ENCODE measurements around the gene KCNG2. TPM values are rescaled to one million over a fixed set of nuclear protein-coding genes. Genes with fewer than 3 reads are reported as not detected.

The KCNG2 gene
- total and polyA plus RNA-seq, 9 of the 15 experiments (the other 6 are each of a cell fraction or from before 2014, with no cell fraction given) = not detected

GRCh38 chr18:79754831-79755351 is 42.8 kb upstream of the KCNG2 start:
- intact Hi-C loops (cut with micrococcal nuclease) (no loop called here), in situ Hi-C loops (cut with MboI) (no loop called here)
- Histone ChIP-seq H3K36me3 (ENCODE audit: control insufficient read depth, insufficient read depth, low read length) (peaks cover 12% of the 10 kb centered on the region; the same call in 1 of the 3 replicates), H3K27ac (ENCODE audit: extremely low read depth, low read depth, low read length) (no peak overlapping the region), H2AFZ (ENCODE audit: low read depth, low read length) (no peak overlapping the region), H3K79me2 (ENCODE audit: control insufficient read depth, insufficient read depth, low read length) (no peaks in the 10 kb centered on the region), H3K9ac (ENCODE audit: insufficient read depth in 1 of 2, low read depth in 2 of 2, low read length in 2 of 2) (no peak overlapping the region), H3K4me1 (replicated peaks in 1 of 2; ENCODE audit: control insufficient read depth in 2 of 2, insufficient read depth in 2 of 2, low read length in 2 of 2) (no peaks in the 10 kb centered on the region), H3K4me3 (no peak overlapping the region), H3K9me3 (replicated peaks; ENCODE audit: control insufficient read depth, insufficient read depth, low read depth, low read length) (no peaks in the 10 kb centered on the region), H3K27me3 (ENCODE audit: control insufficient read depth in 2 of 2, insufficient read depth in 2 of 2, low read length in 2 of 2) (no peaks in the 10 kb centered on the region), H3K4me2 (ENCODE audit: insufficient read depth, low read length) (no peak overlapping the region), H3K9me1 (ENCODE audit: control insufficient read depth, insufficient read depth, low read length) (no peaks in the 10 kb centered on the region), H4K20me1 (replicated peaks; ENCODE audit: control insufficient read depth, insufficient read depth, low read length) (no peaks in the 10 kb centered on the region)
- BruUV-seq (replicated peaks) = no TSS peak
- FAIRE-seq = no peak
- TF ChIP-seq ZNF77 (CRISPR knock-in tag; IDR thresholded peaks at IDR 0.05) (no peak), ZFPM2 (CRISPR knock-in tag; IDR thresholded peaks at IDR 0.05) (no peak), GATAD2B (IDR thresholded peaks at IDR 0.05; ENCODE audit: borderline replicate concordance) (no peak), ELF4 (CRISPR knock-in tag; IDR thresholded peaks at IDR 0.05) (no peak), TRIM24 (IDR thresholded peaks at IDR 0.05) (no peak), TRIM28 (IDR thresholded peaks at IDR 0.05) (no peak), MEF2D (tag; conservative IDR thresholded peaks at IDR 0.05; ENCODE audit: low read depth) (no peak)
- CTCF ChIA-PET (ENCODE audit: low intra/inter-chr PET ratio) = no interaction called here
- POLR2A ChIA-PET = no interaction called here
- ATAC-seq = no peak
- no CpG with 5 or more reads among the region's 27 CpGs for WGBS (ENCODE audit: insufficient coverage, low coverage, missing lambda C conversion rate)
- no peak for DNase-seq (ENCODE audit: extremely low read depth in 1 of 4, low spot score in 3 of 4)

GRCh38 chr18:79755496-79756142 is 42.1 kb upstream of the KCNG2 start:
- FAIRE-seq = no peak
- POLR2A ChIA-PET = no interaction called here

More at GRCh38 chr18:79755496-79756142, 42.1 kb upstream of the KCNG2 start:
- ATAC-seq (no peak), DNase-seq (ENCODE audit: extremely low read depth in 1 of 4, low spot score in 3 of 4) (no peak)
- BruUV-seq (replicated peaks) = no TSS peak
- in situ Hi-C loops (cut with MboI) (no loop called here), intact Hi-C loops (cut with micrococcal nuclease) (no loop called here)
- Histone ChIP-seq H3K27me3 (ENCODE audit: control insufficient read depth in 2 of 2, insufficient read depth in 2 of 2, low read length in 2 of 2) (no peaks in the 10 kb centered on the region), H2AFZ (ENCODE audit: low read depth, low read length) (no peak overlapping the region), H4K20me1 (replicated peaks; ENCODE audit: control insufficient read depth, insufficient read depth, low read length) (no peaks in the 10 kb centered on the region), H3K36me3 (ENCODE audit: control insufficient read depth, insufficient read depth, low read length) (peaks cover 12% of the 10 kb centered on the region; the same call in 1 of the 3 replicates), H3K9me1 (ENCODE audit: control insufficient read depth, insufficient read depth, low read length) (no peaks in the 10 kb centered on the region), H3K4me2 (ENCODE audit: insufficient read depth, low read length) (no peak overlapping the region), H3K9ac (ENCODE audit: insufficient read depth in 1 of 2, low read depth in 2 of 2, low read length in 2 of 2) (no peak overlapping the region), H3K4me1 (replicated peaks in 1 of 2; ENCODE audit: control insufficient read depth in 2 of 2, insufficient read depth in 2 of 2, low read length in 2 of 2) (no peaks in the 10 kb centered on the region), H3K4me3 (no peak overlapping the region), H3K9me3 (replicated peaks; ENCODE audit: control insufficient read depth, insufficient read depth, low read depth, low read length) (no peaks in the 10 kb centered on the region), H3K79me2 (ENCODE audit: control insufficient read depth, insufficient read depth, low read length) (no peaks in the 10 kb centered on the region), H3K27ac (ENCODE audit: extremely low read depth, low read depth, low read length) (no peak overlapping the region)
- CTCF ChIA-PET (ENCODE audit: low intra/inter-chr PET ratio) = no interaction called here
- TF ChIP-seq ARID2 (IDR thresholded peaks at IDR 0.05) (no peak), MIER1 (IDR thresholded peaks at IDR 0.05; ENCODE audit: low read depth) (no peak)
- WGBS (ENCODE audit: insufficient coverage, low coverage, missing lambda C conversion rate) = 92% methylated on average over 9 of the region's 31 CpGs

Measured in K562 (cell line).